ENCODE data around the gene CNKSR1.
A peak's percentile ranks its signal among the peaks of the same experiment; 100 is the strongest.

Gene CNKSR1

GRCh38 chr1:26184883-26185282, 7.6 kb downstream of the CNKSR1 start:
- no peak for DNase-seq (ENCODE audit: low read depth)

- no peak for DNase-seq (ENCODE audit: low read depth)
Measured at GRCh38 chr1:26187882-26188281, 10.6 kb downstream of the CNKSR1 start.

- DNase-seq (ENCODE audit: low read depth) = no peak
Measured at GRCh38 chr1:26188477-26188876, 11.2 kb downstream of the CNKSR1 start.

- no peak for DNase-seq (ENCODE audit: low read depth)
Measured at GRCh38 chr1:26189331-26189730, 12.0 kb downstream of the CNKSR1 start.

- DNase-seq (ENCODE audit: low read depth) = no peak
Measured at GRCh38 chr1:26189751-26190275, 12.5 kb downstream of the CNKSR1 start.

GRCh38 chr1:26190373-26190987, 13.2 kb downstream of the CNKSR1 start, which contains the start of gene CATSPER4:
Gene CATSPER4 (plus strand): TSS chr1:26190602. CDS start chr1:26190628, 26 bp downstream.
- no peak for DNase-seq (ENCODE audit: low read depth)

- DNase-seq (ENCODE audit: low read depth) = no peak
Measured at GRCh38 chr1:26191739-26192138, 14.4 kb downstream of the CNKSR1 start.

- DNase-seq (ENCODE audit: low read depth) = no peak
Measured at GRCh38 chr1:26195805-26196204, 18.5 kb downstream of the CNKSR1 start.

GRCh38 chr1:26197301-26197700, 20.0 kb downstream of the CNKSR1 start:
- no peak for DNase-seq (ENCODE audit: low read depth)

- DNase-seq (ENCODE audit: low read depth) = no peak
Measured at GRCh38 chr1:26197813-26198212, 20.5 kb downstream of the CNKSR1 start.

- no peak for DNase-seq (ENCODE audit: low read depth)
Measured at GRCh38 chr1:26200413-26200812, 23.1 kb downstream of the CNKSR1 start.

- no peak for DNase-seq (ENCODE audit: low read depth)
Measured at GRCh38 chr1:26203642-26204318, 26.5 kb downstream of the CNKSR1 start.

GRCh38 chr1:26210147-26210870, 33.0 kb downstream of the CNKSR1 start:
- no peak for DNase-seq (ENCODE audit: low read depth)

- DNase-seq (ENCODE audit: low read depth) = no peak
Measured at GRCh38 chr1:26212726-26213125, 35.4 kb downstream of the CNKSR1 start.

GRCh38 chr1:26213335-26213905, 36.1 kb downstream of the CNKSR1 start:
- no peak for DNase-seq (ENCODE audit: low read depth)

- no peak for DNase-seq (ENCODE audit: low read depth)
Measured at GRCh38 chr1:26215246-26215645, 38.0 kb downstream of the CNKSR1 start.

GRCh38 chr1:26218906-26219494, 41.7 kb downstream of the CNKSR1 start:
- no peak for DNase-seq (ENCODE audit: low read depth)

GRCh38 chr1:26220199-26220912, 43.1 kb downstream of the CNKSR1 start:
- no peak for DNase-seq (ENCODE audit: low read depth)

GRCh38 chr1:26221094-26221493, 43.8 kb downstream of the CNKSR1 start:
- DNase-seq (ENCODE audit: low read depth) = no peak

GRCh38 chr1:26224606-26225005, 47.3 kb downstream of the CNKSR1 start:
- DNase-seq (ENCODE audit: low read depth) = no peak

GRCh38 chr1:26225033-26225831, 47.9 kb downstream of the CNKSR1 start:
- DNase-seq (ENCODE audit: low read depth) = peak; percentile 21

All from stimulated activated CD8-positive, alpha-beta memory T cell treated with anti-CD3 and anti-CD28 coated beads, Interleukin-12 subunit alpha, Interleukin-12 subunit beta, amount 100 ng/mL, for 4 hours (primary cell).